Neural progenitor cell (in vitro differentiated cells): Measurements from ENCODE around the gene LMO2.
"Not testable (repeated sequence)": the region's sequence is repeated elsewhere in the genome, so short reads cannot be mapped to it uniquely, and the experiment has no call there.

ENCODE experiments used
- CTCF ChIP-seq: fragments of 200-600 bp; sonication (generic); IDR thresholded peaks from 2 replicates; pipeline ENCODE4 v1.5.1; 2017; ENCODE audit warnings: antibody characterized with exemption, mild to moderate bottlenecking
- EZH2 ChIP-seq: fragments of 200-600 bp; sonication (generic); IDR thresholded peaks from 2 replicates; pipeline ENCODE4 v1.6.1; 2017; ENCODE audit warnings: antibody characterized with exemption, mild to moderate bottlenecking, moderate library complexity
- EZH2phosphoT487 ChIP-seq: fragments of 200-600 bp; sonication (generic); IDR thresholded peaks from 2 replicates; pipeline ENCODE4 v1.6.1; 2017; ENCODE audit warnings: antibody characterized with exemption

GRCh38 chr11:33917402-33917801 lies 25.5 kb upstream of the LMO2 start:
- not testable (repeated sequence) for TF ChIP-seq CTCF, EZH2, EZH2phosphoT487
